SK-N-SH treated with all-trans-retinoic acid at 6 μM for 48 hours (cell line): ENCODE results near the gene TXK.

ENCODE experiments used
- ATAC-seq: fragments of 200-7000 bp; cut with Tn5 transposase; 3 replicates; pipeline ENCODE4 v1.9.1; 2020; ENCODE audit warnings: mild to moderate bottlenecking, moderate library complexity
- BACH2 ChIP-seq: fragments of 250-450 bp; sonication (Bioruptor Pico); IDR thresholded peaks from 2 replicates; pipeline ENCODE4 v1.9.0; 2021; ENCODE audit warnings: mild to moderate bottlenecking, borderline replicate concordance
- CREB5 ChIP-seq: fragments of 250-450 bp; sonication (Bioruptor Pico); IDR thresholded peaks from 2 replicates; pipeline ENCODE4 v1.5.1; 2020; ENCODE audit warnings: low read depth, mild to moderate bottlenecking, moderate library complexity
- CSDC2 ChIP-seq: fragments of 250-450 bp; sonication (Bioruptor Pico); IDR thresholded peaks from 2 replicates; pipeline ENCODE4 v1.5.0; 2020; ENCODE audit warnings: mild to moderate bottlenecking, moderate library complexity
- ESRRG ChIP-seq: fragments of 250-450 bp; sonication (Bioruptor Pico); IDR thresholded peaks from 2 replicates; pipeline ENCODE4 v1.6.1; 2021; ENCODE audit warnings: mild to moderate bottlenecking
- GLIS3 ChIP-seq: fragments of 250-450 bp; sonication (Bioruptor Pico); IDR thresholded peaks from 2 replicates; pipeline ENCODE4 v1.5.0; 2020; ENCODE audit warnings: mild to moderate bottlenecking, moderate library complexity
- ISL1 ChIP-seq: fragments of 250-450 bp; sonication (Bioruptor Pico); IDR thresholded peaks from 2 replicates; pipeline ENCODE4 v2.1.2; 2022; ENCODE audit warnings: mild to moderate bottlenecking, moderate library complexity
- PATZ1 ChIP-seq: fragments of 250-450 bp; sonication (Bioruptor Pico); IDR thresholded peaks from 2 replicates; pipeline ENCODE4 v1.8.0; 2020; ENCODE audit warnings: mild to moderate bottlenecking, moderate library complexity, borderline replicate concordance
- PPARA ChIP-seq: fragments of 250-450 bp; sonication (Bioruptor Pico); IDR thresholded peaks from 2 replicates; pipeline ENCODE4 v1.5.0; 2020; ENCODE audit warnings: mild to moderate bottlenecking, borderline replicate concordance
- RARB ChIP-seq: fragments of 250-450 bp; sonication (Bioruptor Pico); IDR thresholded peaks from 2 replicates; pipeline ENCODE4 v1.8.0; 2021; ENCODE audit warnings: mild to moderate bottlenecking, moderate library complexity
- SNAI2 ChIP-seq: fragments of 250-450 bp; sonication (Bioruptor Pico); IDR thresholded peaks from 2 replicates; pipeline ENCODE4 v1.5.0; 2020; ENCODE audit warnings: mild to moderate bottlenecking, moderate library complexity
- TCF4 ChIP-seq: fragments of 250-450 bp; sonication (Bioruptor Pico); IDR thresholded peaks from 2 replicates; pipeline ENCODE4 v1.8.0; 2021; ENCODE audit warnings: mild to moderate bottlenecking, moderate library complexity, borderline replicate concordance
- TOX ChIP-seq: fragments of 250-450 bp; sonication (Bioruptor Pico); IDR thresholded peaks from 2 replicates; pipeline ENCODE4 v1.8.0; 2021; ENCODE audit warnings: mild to moderate bottlenecking, moderate library complexity, borderline replicate concordance
- TSHZ2 ChIP-seq: fragments of 250-450 bp; sonication (Bioruptor Pico); IDR thresholded peaks from 2 replicates; pipeline ENCODE4 v1.5.0; 2020; ENCODE audit warnings: mild to moderate bottlenecking, moderate library complexity
- ZFP3 ChIP-seq: fragments of 250-450 bp; sonication (Bioruptor Pico); IDR thresholded peaks from 2 replicates; pipeline ENCODE4 v1.5.0; 2020; ENCODE audit warnings: mild to moderate bottlenecking, moderate library complexity
- ZFP30 ChIP-seq: fragments of 450-650 bp; formaldehyde crosslinking; IDR thresholded peaks from 2 replicates; pipeline ENCODE4 v1.5.0; 2022; ENCODE audit warnings: mild to moderate bottlenecking, moderate library complexity
- ZNF565 ChIP-seq: fragments of 450-650 bp; formaldehyde crosslinking; conservative IDR thresholded peaks from 2 replicates; pipeline ENCODE4 v1.5.0; 2020; ENCODE audit warnings: low read depth, mild to moderate bottlenecking, moderate library complexity
- ZNF70 ChIP-seq: fragments of 450-650 bp; formaldehyde crosslinking; IDR thresholded peaks from 2 replicates; pipeline ENCODE4 v1.5.0; 2020; ENCODE audit warnings: mild to moderate bottlenecking, moderate library complexity
- ZNF8 ChIP-seq: fragments of 450-650 bp; formaldehyde crosslinking; IDR thresholded peaks from 2 replicates; pipeline ENCODE4 v1.5.0; 2020; ENCODE audit warnings: mild to moderate bottlenecking, moderate library complexity

The TXK gene

GRCh38 chr4:48043504-48043903 is 90.5 kb downstream of the TXK start (continued):
- TF ChIP-seq PATZ1 (CRISPR knock-in tag), result no peak
- no peak for TF ChIP-seq CREB5 (CRISPR knock-in tag)
- no peak for TF ChIP-seq CSDC2
- TF ChIP-seq PPARA (CRISPR knock-in tag), result no peak
- TF ChIP-seq ZFP30, result no peak

- TF ChIP-seq ZNF8 (CRISPR knock-in tag), result no peak
- no peak for TF ChIP-seq ZFP30
- TF ChIP-seq PATZ1 (CRISPR knock-in tag), result no peak
- TF ChIP-seq SNAI2, result no peak
- TF ChIP-seq ISL1 (CRISPR knock-in tag), result no peak
- TF ChIP-seq ZNF565 (CRISPR knock-in tag), result no peak
- ATAC-seq, result no peak
Measured at GRCh38 chr4:48042979-48043461, 91.0 kb downstream of the TXK start.

- no peak for ATAC-seq
- TF ChIP-seq ZNF70 (CRISPR knock-in tag), result no peak
- no peak for TF ChIP-seq PATZ1 (CRISPR knock-in tag)
- no peak for TF ChIP-seq ESRRG (CRISPR knock-in tag)
- TF ChIP-seq TCF4 (CRISPR knock-in tag), result no peak
- TF ChIP-seq ZFP3 (CRISPR knock-in tag), result no peak
- TF ChIP-seq CREB5 (CRISPR knock-in tag), result no peak
- no peak for TF ChIP-seq ZNF565 (CRISPR knock-in tag)
- no peak for TF ChIP-seq BACH2 (CRISPR knock-in tag)
- no peak for TF ChIP-seq TSHZ2 (CRISPR knock-in tag)
- TF ChIP-seq RARB (CRISPR knock-in tag), result no peak
- TF ChIP-seq GLIS3 (CRISPR knock-in tag), result no peak
- no peak for TF ChIP-seq CSDC2
- TF ChIP-seq PPARA (CRISPR knock-in tag), result no peak
- no peak for TF ChIP-seq TOX (CRISPR knock-in tag)
- TF ChIP-seq, all 23 proteins: peak for 0
Measured at GRCh38 chr4:48041535-48042137, 92.4 kb downstream of the TXK start.
